ENCODE results near the gene OPN1MW3.

- TF ChIP-seq SMC3 (conservative IDR thresholded peaks at IDR 0.05; ENCODE audit: poor library complexity), result no peak
- TF ChIP-seq CTCF (IDR thresholded peaks at IDR 0.05; ENCODE audit: poor library complexity, severe bottlenecking), result no peak
- no peak for TF ChIP-seq EZH2 (IDR thresholded peaks at IDR 0.05; ENCODE audit: borderline replicate concordance, insufficient read depth, low read length, poor library complexity, severe bottlenecking)
- no peak for TF ChIP-seq REST (IDR thresholded peaks at IDR 0.05; ENCODE audit: borderline replicate concordance)
- no peak for TF ChIP-seq TAF1 (IDR thresholded peaks at IDR 0.05; ENCODE audit: low read depth)
Observed at GRCh38 chrX:154307202-154307601, 49.8 kb downstream of the OPN1MW3 start.
